ENCODE results near the gene ITSN1.
A peak's percentile ranks its signal among the peaks of the same experiment; 100 is the strongest.

ITSN1 gene

DNA sequence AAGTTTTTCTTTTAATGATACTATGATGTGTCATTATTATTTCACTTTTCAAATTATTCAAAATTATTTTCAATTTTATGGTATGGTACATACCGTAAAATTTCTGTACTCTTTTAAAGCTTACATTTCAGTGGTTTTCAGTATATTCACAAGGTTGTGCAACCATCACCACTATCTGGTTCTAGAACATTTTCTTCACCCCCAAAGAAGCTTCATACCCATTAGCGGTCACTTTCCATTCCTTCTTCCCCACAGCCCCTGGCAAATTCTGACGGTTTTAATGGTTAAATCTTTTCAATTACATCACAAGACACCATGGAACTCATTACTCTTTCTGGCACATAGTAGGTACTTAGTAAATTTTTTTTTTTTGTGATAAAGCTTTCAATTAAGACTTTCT lies 296.1 kb downstream of the ITSN1 start:
- in situ Hi-C loops (cut with HindIII; ENCODE audit: low pct_ligation_motif_present, low sequenced_read_pairs), result no loop called here
- Histone ChIP-seq H3K27me3 (replicated peaks) (no peaks in the 10 kb centered on the region), H3K36me3 (replicated peaks) (no peaks in the 10 kb centered on the region), H3K27ac (no peak overlapping the region), H3K4me3 (ENCODE audit: low read depth, low read length) (no peak overlapping the region)
- TF ChIP-seq CTCF (IDR thresholded peaks at IDR 0.05; ENCODE audit: low read depth, low read length, missing control alignments), result no peak
- DNase-seq, result no peak

- Histone ChIP-seq H3K4me3 (ENCODE audit: low read depth, low read length) (no peak overlapping the region), H3K27ac (no peak overlapping the region), H3K36me3 (replicated peaks) (no peaks in the 10 kb centered on the region), H3K27me3 (replicated peaks) (no peaks in the 10 kb centered on the region)
- TF ChIP-seq CTCF (IDR thresholded peaks at IDR 0.05; ENCODE audit: low read depth, low read length, missing control alignments), result no peak
- in situ Hi-C loops (cut with HindIII; ENCODE audit: low pct_ligation_motif_present, low sequenced_read_pairs), result no loop called here
- no peak for DNase-seq
These were observed 296.9 kb downstream of the ITSN1 start for GRCh38 chr21:33939226-33939625.

DNA sequence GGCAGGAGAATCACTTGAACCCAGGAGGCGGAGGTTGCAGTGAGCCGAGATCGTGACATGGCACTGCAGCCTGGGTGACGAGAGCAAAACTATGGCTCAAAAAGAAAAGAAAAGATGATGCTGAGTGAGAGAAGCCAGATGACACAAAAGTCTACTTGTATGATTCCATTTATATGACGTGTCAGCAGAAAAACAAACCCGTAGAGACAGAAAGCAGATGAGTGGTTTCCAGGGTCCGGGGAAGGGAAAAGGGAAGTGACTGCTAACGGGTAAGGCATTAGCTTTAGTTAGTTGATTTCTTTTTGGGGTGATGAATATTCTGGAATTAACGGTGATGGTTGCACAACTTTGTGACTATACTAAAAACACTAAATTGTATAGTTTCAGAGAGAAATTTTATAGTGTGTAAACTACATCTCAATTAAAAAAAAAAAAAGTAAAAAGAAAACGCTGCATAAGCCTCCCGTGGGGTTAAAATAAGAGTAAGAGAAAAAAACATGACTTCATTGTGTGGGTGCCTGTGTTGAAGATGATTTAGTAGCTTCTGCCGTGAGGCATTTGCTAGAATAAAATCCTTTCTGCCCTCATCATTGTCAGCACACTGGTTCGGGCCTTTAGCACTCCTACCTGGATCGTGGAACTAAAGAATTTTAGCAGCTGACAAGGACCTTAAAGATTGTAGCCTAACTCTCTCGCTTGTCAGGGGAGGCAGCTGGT lies 298.0 kb downstream of the ITSN1 start:
- Histone ChIP-seq H3K27me3 (replicated peaks) (no peaks in the 10 kb centered on the region), H3K27ac (peak overlapping the region; percentile 74), H3K36me3 (replicated peaks) (no peaks in the 10 kb centered on the region), H3K4me3 (ENCODE audit: low read depth, low read length) (no peak overlapping the region)
- no peak for TF ChIP-seq CTCF (IDR thresholded peaks at IDR 0.05; ENCODE audit: low read depth, low read length, missing control alignments)
- DNase-seq, result peak; percentile 65
- in situ Hi-C loops (cut with HindIII; ENCODE audit: low pct_ligation_motif_present, low sequenced_read_pairs), result no loop called here

- Histone ChIP-seq H3K27ac (peak overlapping the region; percentile 74), H3K36me3 (replicated peaks) (no peaks in the 10 kb centered on the region), H3K4me3 (ENCODE audit: low read depth, low read length) (no peak overlapping the region), H3K27me3 (replicated peaks) (no peaks in the 10 kb centered on the region)
- in situ Hi-C loops (cut with HindIII; ENCODE audit: low pct_ligation_motif_present, low sequenced_read_pairs), result no loop called here
- peak; percentile 28 for DNase-seq
- TF ChIP-seq CTCF (IDR thresholded peaks at IDR 0.05; ENCODE audit: low read depth, low read length, missing control alignments), result no peak
These were observed 298.6 kb downstream of the ITSN1 start for GRCh38 chr21:33940881-33941245.

DNA sequence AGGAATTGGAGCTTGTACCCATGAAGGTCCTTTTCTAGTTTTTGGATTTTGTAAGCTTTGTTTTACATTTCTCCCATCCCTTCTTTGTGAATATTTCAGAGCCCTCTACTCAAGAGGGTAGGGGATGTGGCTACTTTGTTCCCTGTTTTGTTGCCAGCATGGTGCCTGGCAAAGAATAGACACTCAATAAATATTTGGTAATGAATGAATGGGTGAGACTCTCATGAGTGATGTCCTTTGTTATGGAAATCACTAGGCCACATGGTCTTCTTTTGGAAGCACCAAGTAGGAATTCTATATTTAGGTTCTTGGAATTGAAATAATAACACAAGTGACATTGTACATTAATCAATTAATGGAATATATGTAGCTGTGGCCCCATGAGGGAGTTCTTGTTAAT lies 300.1 kb downstream of the ITSN1 start:
- no peak for DNase-seq
- Histone ChIP-seq H3K27ac (no peak overlapping the region), H3K27me3 (replicated peaks) (no peaks in the 10 kb centered on the region), H3K36me3 (replicated peaks) (no peaks in the 10 kb centered on the region), H3K4me3 (ENCODE audit: low read depth, low read length) (no peak overlapping the region)
- no peak for TF ChIP-seq CTCF (IDR thresholded peaks at IDR 0.05; ENCODE audit: low read depth, low read length, missing control alignments)
- in situ Hi-C loops (cut with HindIII; ENCODE audit: low pct_ligation_motif_present, low sequenced_read_pairs), result no loop called here

GRCh38 chr21:33943293-33943692 lies 301.0 kb downstream of the ITSN1 start:
- H3K27me3 ChIP-seq (replicated peaks), result no peaks in the 10 kb centered on the region
- DNase-seq, result no peak
- H3K4me3 ChIP-seq (ENCODE audit: low read depth, low read length), result no peak overlapping the region
- in situ Hi-C loops (cut with HindIII; ENCODE audit: low pct_ligation_motif_present, low sequenced_read_pairs), result no loop called here
- H3K36me3 ChIP-seq (replicated peaks), result no peaks in the 10 kb centered on the region
- H3K27ac ChIP-seq, result no peak overlapping the region
- no peak for TF ChIP-seq CTCF (IDR thresholded peaks at IDR 0.05; ENCODE audit: low read depth, low read length, missing control alignments)
